Epithelial cell of esophagus (primary cell): ENCODE results near the gene GLYR1.

Source experiments
- DNase-seq: peaks from one replicate; pipeline ENCODE4 v3.0.0; 2010; ENCODE audit warnings: low read depth
- H3K4me3 ChIP-seq: 2 replicates; pipeline ENCODE4 v1.5.1; 2011; ENCODE audit warnings: mild to moderate bottlenecking, low read length, control low read depth
- TF ChIP-seq, protein P1 (sequence below): IDR thresholded peaks from 2 replicates; pipeline ENCODE4 v1.5.1; 2011; ENCODE audit warnings: low read depth, mild to moderate bottlenecking, low read length, control low read depth, inconsistent platforms; ENCODE audit not compliant: insufficient read depth; ENCODE audit errors: missing control alignments

Gene GLYR1

GRCh38 chr16:4792951-4793513 lies 54.1 kb downstream of the GLYR1 start:
- DNase-seq: no peak
- no peak overlapping the region for H3K4me3 ChIP-seq
- TF ChIP-seq, protein P1, sequence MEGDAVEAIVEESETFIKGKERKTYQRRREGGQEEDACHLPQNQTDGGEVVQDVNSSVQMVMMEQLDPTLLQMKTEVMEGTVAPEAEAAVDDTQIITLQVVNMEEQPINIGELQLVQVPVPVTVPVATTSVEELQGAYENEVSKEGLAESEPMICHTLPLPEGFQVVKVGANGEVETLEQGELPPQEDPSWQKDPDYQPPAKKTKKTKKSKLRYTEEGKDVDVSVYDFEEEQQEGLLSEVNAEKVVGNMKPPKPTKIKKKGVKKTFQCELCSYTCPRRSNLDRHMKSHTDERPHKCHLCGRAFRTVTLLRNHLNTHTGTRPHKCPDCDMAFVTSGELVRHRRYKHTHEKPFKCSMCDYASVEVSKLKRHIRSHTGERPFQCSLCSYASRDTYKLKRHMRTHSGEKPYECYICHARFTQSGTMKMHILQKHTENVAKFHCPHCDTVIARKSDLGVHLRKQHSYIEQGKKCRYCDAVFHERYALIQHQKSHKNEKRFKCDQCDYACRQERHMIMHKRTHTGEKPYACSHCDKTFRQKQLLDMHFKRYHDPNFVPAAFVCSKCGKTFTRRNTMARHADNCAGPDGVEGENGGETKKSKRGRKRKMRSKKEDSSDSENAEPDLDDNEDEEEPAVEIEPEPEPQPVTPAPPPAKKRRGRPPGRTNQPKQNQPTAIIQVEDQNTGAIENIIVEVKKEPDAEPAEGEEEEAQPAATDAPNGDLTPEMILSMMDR: no peak

GRCh38 chr16:4790871-4791270 lies 56.2 kb downstream of the GLYR1 start:
- no peak overlapping the region for H3K4me3 ChIP-seq
- TF ChIP-seq, protein P1: no peak
- DNase-seq: no peak

- no peak for DNase-seq
- no peak overlapping the region for H3K4me3 ChIP-seq
- TF ChIP-seq, protein P1: no peak
Observed at GRCh38 chr16:4790261-4790660, 56.8 kb downstream of the GLYR1 start.

DNA sequence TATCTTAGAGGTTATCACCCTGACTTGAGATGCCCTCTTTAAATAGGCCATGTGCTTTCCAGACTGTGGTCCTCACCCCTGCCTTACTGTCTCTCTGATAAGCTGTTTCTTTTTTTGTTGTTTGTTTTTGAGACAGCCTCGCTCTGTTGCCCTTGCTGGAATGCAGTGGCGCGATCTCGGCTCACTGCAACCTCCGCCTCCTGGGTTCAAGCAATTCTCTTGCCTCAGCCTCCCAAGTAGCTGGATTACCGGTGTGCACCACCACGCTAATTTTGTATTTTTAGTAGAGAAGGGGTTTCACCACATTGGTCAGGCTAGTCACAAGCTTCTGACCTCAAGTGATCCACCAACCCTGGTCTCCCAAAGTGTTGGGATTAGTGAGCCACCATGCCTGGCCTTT lies 58.2 kb downstream of the GLYR1 start:
- no peak overlapping the region for H3K4me3 ChIP-seq
- TF ChIP-seq, protein P1: no peak
- DNase-seq: no peak

DNA sequence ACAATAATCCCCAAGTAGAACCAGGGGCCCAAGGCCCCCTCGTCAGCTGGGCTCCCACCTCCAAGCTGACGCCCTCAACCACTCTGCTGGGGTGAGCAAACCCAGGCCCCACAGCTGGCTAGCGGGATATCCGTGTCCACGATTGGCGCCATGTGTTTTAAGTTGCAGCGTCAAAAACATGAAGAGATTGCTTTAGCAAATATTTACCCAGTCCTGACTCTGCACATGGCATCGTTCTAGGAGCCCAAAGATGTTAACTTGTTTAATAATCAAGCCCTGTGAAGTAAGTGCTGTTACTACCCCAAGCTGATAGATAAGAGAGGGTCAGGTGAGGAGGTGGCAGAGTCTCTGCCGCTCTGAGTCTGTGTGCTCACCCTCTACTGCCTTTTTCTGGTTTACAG lies 58.6 kb downstream of the GLYR1 start:
- TF ChIP-seq, protein P1: no peak
- no peak for DNase-seq

GRCh38 chr16:4787627-4788482 lies 59.2 kb downstream of the GLYR1 start, which contains the start of gene SEPTIN12:
TSS of gene SEPTIN12 (minus strand) at chr16:4788345. CDS start at chr16:4787645, 700 bp downstream.
- no peak for DNase-seq
- TF ChIP-seq, protein P1: no peak

More for the DNA sequence above, 58.6 kb downstream of the GLYR1 start:
- no peak overlapping the region for H3K4me3 ChIP-seq

More at GRCh38 chr16:4787627-4788482, 59.2 kb downstream of the GLYR1 start, which contains the start of gene SEPTIN12:
- H3K4me3 ChIP-seq: no peak within 1 kb of the TSS
